Measurements from ENCODE around the gene LLGL1.
A peak's percentile ranks its signal among the peaks of the same experiment; 100 is the strongest.

LLGL1 gene

GRCh38 chr17:18187821-18188761 is 37.3 kb upstream of the LLGL1 start:
- Histone ChIP-seq H4K8ac (ENCODE audit: low read depth, low read length) (no peak overlapping the region), H3K9me3 (replicated peaks in 1 of 2; ENCODE audit: control insufficient read depth in 2 of 2, insufficient read depth in 1 of 2, low read depth in 1 of 2, low read length in 2 of 2) (peaks cover 0 to 2% of the 10 kb centered on the region in 2 donors), H2BK12ac (ENCODE audit: low read length) (no peak overlapping the region), H3K4me3 (ENCODE audit: low read length in 2 of 2) (no peak overlapping the region), H3K9ac (ENCODE audit: low read depth, low read length, poor library complexity) (no peak overlapping the region), H3K4ac (ENCODE audit: low read length) (no peak overlapping the region), H3K27ac (replicated peaks; ENCODE audit: low read length) (no peak overlapping the region), H4K91ac (ENCODE audit: low read depth, low read length, poor library complexity) (no peak overlapping the region), H3K79me1 (ENCODE audit: low read depth, low read length) (peaks cover 7% of the 10 kb centered on the region), H3K27me3 (ENCODE audit: control insufficient read depth in 3 of 3, insufficient read depth in 3 of 3, low read depth in 1 of 3, low read length in 3 of 3) (no peaks in the 10 kb centered on the region), H3K18ac (ENCODE audit: low read length) (no peak overlapping the region), H3K36me3 (replicated peaks in 1 of 2; ENCODE audit: control insufficient read depth in 2 of 2, insufficient read depth in 2 of 2, low read length in 2 of 2) (peaks cover 26 to 77% of the 10 kb centered on the region in 2 donors), H2AK5ac (ENCODE audit: low read depth, low read length) (no peak overlapping the region), H2AFZ (ENCODE audit: low read length) (no peak overlapping the region), H2BK15ac (ENCODE audit: low read length) (no peak overlapping the region), H3K14ac (ENCODE audit: low read length) (no peak overlapping the region), H2BK120ac (ENCODE audit: low read depth, low read length) (no peak overlapping the region), H3K23ac (ENCODE audit: low read depth, low read length, poor library complexity) (peak overlapping the region; percentile 56), H3K4me1 (ENCODE audit: control insufficient read depth in 2 of 2, insufficient read depth in 1 of 2, low read depth in 1 of 2, low read length in 2 of 2) (peaks cover 24 to 26% of the 10 kb centered on the region in 2 donors), H3K4me2 (ENCODE audit: insufficient read depth, low read length, poor library complexity, severe bottlenecking) (no peak overlapping the region), H2BK5ac (ENCODE audit: low read length) (no peak overlapping the region)
- DNase-seq (ENCODE audit: low spot score): no peak
- no CpG with 5 or more reads among the region's 9 CpGs for WGBS, 2 donors (ENCODE audit: extremely low coverage in 2 of 2, insufficient read length in 2 of 2, insufficient replicate concordance in 1 of 2)

- H3K27me3 ChIP-seq (ENCODE audit: control insufficient read depth in 3 of 3, insufficient read depth in 3 of 3, low read depth in 1 of 3, low read length in 3 of 3): no peaks in the 10 kb centered on the region
- H4K91ac ChIP-seq (ENCODE audit: low read depth, low read length, poor library complexity): no peak overlapping the region
- no peak overlapping the region for H3K18ac ChIP-seq (ENCODE audit: low read length)
- H3K4me2 ChIP-seq (ENCODE audit: insufficient read depth, low read length, poor library complexity, severe bottlenecking): no peak overlapping the region
- no peak for DNase-seq (ENCODE audit: low spot score)
- H2BK120ac ChIP-seq (ENCODE audit: low read depth, low read length): no peak overlapping the region
- H3K4me1 ChIP-seq (ENCODE audit: control insufficient read depth in 2 of 2, insufficient read depth in 1 of 2, low read depth in 1 of 2, low read length in 2 of 2): peaks cover 16 to 22% of the 10 kb centered on the region in 2 donors
- H2AK5ac ChIP-seq (ENCODE audit: low read depth, low read length): no peak overlapping the region
- no peak overlapping the region for H4K8ac ChIP-seq (ENCODE audit: low read depth, low read length)
- H3K23ac ChIP-seq (ENCODE audit: low read depth, low read length, poor library complexity): no peak overlapping the region
- WGBS, 2 donors (ENCODE audit: extremely low coverage in 2 of 2, insufficient read length in 2 of 2, insufficient replicate concordance in 1 of 2): no CpG with 5 or more reads among the region's 3 CpGs
- no peak overlapping the region for H2BK15ac ChIP-seq (ENCODE audit: low read length)
- no peak overlapping the region for H2BK12ac ChIP-seq (ENCODE audit: low read length)
- no peak overlapping the region for H3K4me3 ChIP-seq (ENCODE audit: low read length in 2 of 2)
- no peak overlapping the region for H3K4ac ChIP-seq (ENCODE audit: low read length)
- peaks cover 10% of the 10 kb centered on the region for H3K79me1 ChIP-seq (ENCODE audit: low read depth, low read length)
- H3K27ac ChIP-seq (replicated peaks; ENCODE audit: low read length): no peak overlapping the region
- peaks cover 0 to 2% of the 10 kb centered on the region in 2 donors for H3K9me3 ChIP-seq (replicated peaks in 1 of 2; ENCODE audit: control insufficient read depth in 2 of 2, insufficient read depth in 1 of 2, low read depth in 1 of 2, low read length in 2 of 2)
- H3K9ac ChIP-seq (ENCODE audit: low read depth, low read length, poor library complexity): no peak overlapping the region
- no peak overlapping the region for H2BK5ac ChIP-seq (ENCODE audit: low read length)
- H2AFZ ChIP-seq (ENCODE audit: low read length): no peak overlapping the region
- H3K36me3 ChIP-seq (replicated peaks in 1 of 2; ENCODE audit: control insufficient read depth in 2 of 2, insufficient read depth in 2 of 2, low read length in 2 of 2): peaks cover 34 to 89% of the 10 kb centered on the region in 2 donors
- no peak overlapping the region for H3K14ac ChIP-seq (ENCODE audit: low read length)
Observed at GRCh38 chr17:18190628-18191235, 34.7 kb upstream of the LLGL1 start.

- Histone ChIP-seq H2BK12ac (ENCODE audit: low read length) (no peak overlapping the region), H3K79me1 (ENCODE audit: low read depth, low read length) (peaks cover 10% of the 10 kb centered on the region), H2AFZ (ENCODE audit: low read length) (no peak overlapping the region), H2BK5ac (ENCODE audit: low read length) (no peak overlapping the region), H3K36me3 (replicated peaks in 1 of 2; ENCODE audit: control insufficient read depth in 2 of 2, insufficient read depth in 2 of 2, low read length in 2 of 2) (peaks cover 31 to 89% of the 10 kb centered on the region in 2 donors), H3K4ac (ENCODE audit: low read length) (no peak overlapping the region), H3K27ac (replicated peaks; ENCODE audit: low read length) (no peak overlapping the region), H2AK5ac (ENCODE audit: low read depth, low read length) (no peak overlapping the region), H4K91ac (ENCODE audit: low read depth, low read length, poor library complexity) (no peak overlapping the region), H2BK120ac (ENCODE audit: low read depth, low read length) (no peak overlapping the region), H3K9ac (ENCODE audit: low read depth, low read length, poor library complexity) (no peak overlapping the region), H3K23ac (ENCODE audit: low read depth, low read length, poor library complexity) (no peak overlapping the region), H3K14ac (ENCODE audit: low read length) (no peak overlapping the region), H3K4me1 (ENCODE audit: control insufficient read depth in 2 of 2, insufficient read depth in 1 of 2, low read depth in 1 of 2, low read length in 2 of 2) (peaks cover 11 to 17% of the 10 kb centered on the region in 2 donors), H3K4me2 (ENCODE audit: insufficient read depth, low read length, poor library complexity, severe bottlenecking) (no peak overlapping the region), H3K9me3 (replicated peaks in 1 of 2; ENCODE audit: control insufficient read depth in 2 of 2, insufficient read depth in 1 of 2, low read depth in 1 of 2, low read length in 2 of 2) (peaks cover 0 to 2% of the 10 kb centered on the region in 2 donors), H3K18ac (ENCODE audit: low read length) (no peak overlapping the region), H3K4me3 (ENCODE audit: low read length in 2 of 2) (no peak overlapping the region), H2BK15ac (ENCODE audit: low read length) (no peak overlapping the region), H4K8ac (ENCODE audit: low read depth, low read length) (no peak overlapping the region), H3K27me3 (ENCODE audit: control insufficient read depth in 3 of 3, insufficient read depth in 3 of 3, low read depth in 1 of 3, low read length in 3 of 3) (no peaks in the 10 kb centered on the region)
- DNase-seq (ENCODE audit: low spot score): no peak
- no CpG with 5 or more reads among the region's 3 CpGs for WGBS, 2 donors (ENCODE audit: extremely low coverage in 2 of 2, insufficient read length in 2 of 2, insufficient replicate concordance in 1 of 2)
Observed at GRCh38 chr17:18191236-18191667, 34.2 kb upstream of the LLGL1 start.

GRCh38 chr17:18191967-18192366 is 33.5 kb upstream of the LLGL1 start:
- Histone ChIP-seq H3K79me1 (ENCODE audit: low read depth, low read length) (peaks cover 10% of the 10 kb centered on the region), H2AFZ (ENCODE audit: low read length) (no peak overlapping the region), H3K23ac (ENCODE audit: low read depth, low read length, poor library complexity) (no peak overlapping the region), H3K27ac (replicated peaks; ENCODE audit: low read length) (no peak overlapping the region), H3K36me3 (replicated peaks in 1 of 2; ENCODE audit: control insufficient read depth in 2 of 2, insufficient read depth in 2 of 2, low read length in 2 of 2) (peaks cover 33 to 89% of the 10 kb centered on the region in 2 donors), H3K9ac (ENCODE audit: low read depth, low read length, poor library complexity) (no peak overlapping the region), H4K91ac (ENCODE audit: low read depth, low read length, poor library complexity) (no peak overlapping the region), H3K9me3 (replicated peaks in 1 of 2; ENCODE audit: control insufficient read depth in 2 of 2, insufficient read depth in 1 of 2, low read depth in 1 of 2, low read length in 2 of 2) (peaks cover 0 to 2% of the 10 kb centered on the region in 2 donors), H3K4me2 (ENCODE audit: insufficient read depth, low read length, poor library complexity, severe bottlenecking) (no peak overlapping the region), H3K18ac (ENCODE audit: low read length) (no peak overlapping the region), H2BK5ac (ENCODE audit: low read length) (no peak overlapping the region), H3K27me3 (ENCODE audit: control insufficient read depth in 3 of 3, insufficient read depth in 3 of 3, low read depth in 1 of 3, low read length in 3 of 3) (no peaks in the 10 kb centered on the region), H3K14ac (ENCODE audit: low read length) (no peak overlapping the region), H2BK120ac (ENCODE audit: low read depth, low read length) (no peak overlapping the region), H3K4me1 (ENCODE audit: control insufficient read depth in 2 of 2, insufficient read depth in 1 of 2, low read depth in 1 of 2, low read length in 2 of 2) (peaks cover 6 to 11% of the 10 kb centered on the region in 2 donors), H3K4ac (ENCODE audit: low read length) (no peak overlapping the region), H2BK15ac (ENCODE audit: low read length) (no peak overlapping the region), H2BK12ac (ENCODE audit: low read length) (no peak overlapping the region), H4K8ac (ENCODE audit: low read depth, low read length) (no peak overlapping the region), H3K4me3 (ENCODE audit: low read length in 2 of 2) (no peak overlapping the region), H2AK5ac (ENCODE audit: low read depth, low read length) (no peak overlapping the region)
- no peak for DNase-seq (ENCODE audit: low spot score)
- WGBS, 2 donors (ENCODE audit: extremely low coverage in 2 of 2, insufficient read length in 2 of 2, insufficient replicate concordance in 1 of 2): no CpG with 5 or more reads among the region's 2 CpGs
